ENCODE data around the gene MED15. TPM values are rescaled to one million over a fixed set of nuclear protein-coding genes. Genes with fewer than 3 reads are reported as not detected.

MED15 gene
- total RNA-seq, 1 experiment from 2014 or later: 40.2 TPM

- peak overlapping the region; percentile 88 for H3K4me3 ChIP-seq
- peaks cover 43% of the 10 kb centered on the region for H3K36me3 ChIP-seq
- peak overlapping the region; percentile 98 for H3K27ac ChIP-seq
- H3K4me1 ChIP-seq (replicated peaks): peaks cover 43% of the 10 kb centered on the region
- H3K27me3 ChIP-seq (replicated peaks): no peaks in the 10 kb centered on the region
- peak; percentile 90 to 95 for DNase-seq (ENCODE audit: low read depth in 1 of 2, low spot score in 2 of 2)
- no peaks in the 10 kb centered on the region for H3K9me3 ChIP-seq (replicated peaks)
Observed at GRCh38 chr22:20509344-20510047, 2.1 kb downstream of the MED15 start.

GRCh38 chr22:20510811-20511577 is 3.6 kb downstream of the MED15 start:
- DNase-seq (ENCODE audit: low read depth in 1 of 2, low spot score in 2 of 2): no peak
- Histone ChIP-seq H3K36me3 (peaks cover 58% of the 10 kb centered on the region), H3K9me3 (replicated peaks) (no peaks in the 10 kb centered on the region), H3K4me3 (no peak overlapping the region), H3K27me3 (replicated peaks) (no peaks in the 10 kb centered on the region), H3K27ac (peak overlapping the region; percentile 98), H3K4me1 (replicated peaks) (peaks cover 53% of the 10 kb centered on the region)

GRCh38 chr22:20511578-20512229 is 4.3 kb downstream of the MED15 start:
- Histone ChIP-seq H3K27ac (no peak overlapping the region), H3K36me3 (peaks cover 63% of the 10 kb centered on the region), H3K9me3 (replicated peaks) (no peaks in the 10 kb centered on the region), H3K4me3 (no peak overlapping the region), H3K4me1 (replicated peaks) (peaks cover 53% of the 10 kb centered on the region), H3K27me3 (replicated peaks) (no peaks in the 10 kb centered on the region)
- no peak for DNase-seq (ENCODE audit: low read depth in 1 of 2, low spot score in 2 of 2)

DNA sequence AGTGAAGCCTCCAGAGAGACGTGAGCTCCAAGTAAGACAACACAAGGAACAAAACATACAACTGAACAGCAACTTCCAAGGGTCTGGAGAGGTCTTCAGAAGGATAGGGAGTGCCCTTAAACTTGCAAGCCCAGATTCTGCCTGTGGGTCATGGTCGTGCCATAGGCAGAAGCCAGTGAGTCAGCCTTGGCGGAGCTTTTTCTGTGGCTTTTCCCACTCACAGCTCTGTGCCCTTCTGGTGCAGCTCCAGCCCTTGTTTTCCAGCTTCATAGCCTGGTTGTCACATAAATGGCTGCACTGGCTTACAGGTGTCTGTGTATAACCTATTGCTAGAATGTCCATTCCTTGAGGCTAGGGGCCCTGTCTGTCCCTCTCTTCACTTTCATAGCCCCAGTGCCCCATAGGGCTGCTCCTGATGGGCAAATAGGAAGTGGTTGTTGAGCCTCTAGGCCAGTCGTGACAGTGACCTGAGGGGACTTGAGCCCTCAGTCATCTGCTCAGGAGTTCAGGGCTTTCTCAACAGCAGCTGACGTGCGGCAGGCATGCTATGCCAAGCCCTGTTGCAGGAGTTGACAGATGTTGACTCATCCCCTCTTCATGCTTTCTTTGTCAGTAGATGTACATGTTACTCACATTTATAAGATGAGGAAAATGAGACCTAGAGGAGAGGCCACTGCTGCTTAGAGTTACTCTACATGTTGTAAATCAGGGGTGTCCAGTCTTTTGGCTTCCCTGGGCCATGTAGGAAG is 7.4 kb downstream of the MED15 start:
- H3K9me3 ChIP-seq (replicated peaks): no peaks in the 10 kb centered on the region
- peaks cover 44% of the 10 kb centered on the region for H3K4me1 ChIP-seq (replicated peaks)
- peak overlapping the region; percentile 33 for H3K27ac ChIP-seq
- no peak overlapping the region for H3K4me3 ChIP-seq
- peak; percentile 58 to 73 for DNase-seq (ENCODE audit: low read depth in 1 of 2, low spot score in 2 of 2)
- no peaks in the 10 kb centered on the region for H3K27me3 ChIP-seq (replicated peaks)
- H3K36me3 ChIP-seq: peaks cover 75% of the 10 kb centered on the region

DNA sequence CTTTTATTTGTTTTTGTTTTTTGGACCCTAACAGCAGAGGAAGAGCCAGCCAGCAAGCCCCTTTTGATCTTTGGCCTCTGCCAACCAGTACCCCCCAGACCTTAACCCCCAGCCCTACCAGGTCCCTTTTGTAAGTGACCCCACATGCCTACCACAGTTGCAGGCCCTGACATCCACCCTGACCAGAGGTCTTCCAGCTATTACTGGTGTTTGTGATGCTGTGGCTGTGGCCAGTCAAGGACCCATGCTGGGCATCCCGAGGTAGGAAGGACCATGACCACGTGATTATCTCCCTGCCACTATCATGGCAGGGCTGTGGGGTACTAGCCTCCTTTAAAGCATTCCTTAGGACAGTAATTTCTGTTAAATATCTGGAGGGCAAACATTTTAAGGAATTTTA is 9.0 kb downstream of the MED15 start:
- peaks cover 72% of the 10 kb centered on the region for H3K36me3 ChIP-seq
- no peak overlapping the region for H3K27ac ChIP-seq
- DNase-seq (ENCODE audit: low read depth in 1 of 2, low spot score in 2 of 2): no peak
- no peak overlapping the region for H3K4me3 ChIP-seq
- H3K27me3 ChIP-seq (replicated peaks): no peaks in the 10 kb centered on the region
- H3K9me3 ChIP-seq (replicated peaks): no peaks in the 10 kb centered on the region
- peaks cover 36% of the 10 kb centered on the region for H3K4me1 ChIP-seq (replicated peaks)

DNA sequence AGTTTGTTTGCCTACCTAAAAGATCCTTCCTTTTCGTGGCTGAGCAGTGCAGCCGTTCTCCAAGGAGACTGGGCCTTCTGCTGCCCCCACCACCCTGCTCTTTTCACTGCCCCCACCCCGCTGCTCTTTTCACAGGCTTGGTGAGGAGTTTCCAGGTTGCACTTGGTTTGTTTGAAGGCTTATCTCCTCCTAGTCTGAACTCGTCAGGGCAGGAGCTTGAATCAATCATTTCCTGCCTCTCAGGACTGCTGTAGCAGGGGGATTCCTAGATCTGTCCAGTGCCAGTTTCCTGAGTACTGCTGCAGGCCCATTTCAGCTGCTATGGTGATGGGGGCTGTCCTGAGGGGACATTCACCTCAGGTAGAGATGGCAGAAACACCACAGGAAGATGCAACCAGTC is 10.0 kb downstream of the MED15 start:
- DNase-seq (ENCODE audit: low read depth in 1 of 2, low spot score in 2 of 2): no peak
- peaks cover 81% of the 10 kb centered on the region for H3K36me3 ChIP-seq
- peaks cover 36% of the 10 kb centered on the region for H3K4me1 ChIP-seq (replicated peaks)
- H3K4me3 ChIP-seq: no peak overlapping the region
- no peaks in the 10 kb centered on the region for H3K9me3 ChIP-seq (replicated peaks)
- no peak overlapping the region for H3K27ac ChIP-seq
- H3K27me3 ChIP-seq (replicated peaks): no peaks in the 10 kb centered on the region

GRCh38 chr22:20517841-20518592 is 10.6 kb downstream of the MED15 start:
- H3K9me3 ChIP-seq (replicated peaks): no peaks in the 10 kb centered on the region
- H3K4me1 ChIP-seq (replicated peaks): peaks cover 42% of the 10 kb centered on the region
- H3K27ac ChIP-seq: no peak overlapping the region
- no peaks in the 10 kb centered on the region for H3K27me3 ChIP-seq (replicated peaks)
- DNase-seq (ENCODE audit: low read depth in 1 of 2, low spot score in 2 of 2): no peak
- peaks cover 87% of the 10 kb centered on the region for H3K36me3 ChIP-seq
- H3K4me3 ChIP-seq: no peak overlapping the region

DNA sequence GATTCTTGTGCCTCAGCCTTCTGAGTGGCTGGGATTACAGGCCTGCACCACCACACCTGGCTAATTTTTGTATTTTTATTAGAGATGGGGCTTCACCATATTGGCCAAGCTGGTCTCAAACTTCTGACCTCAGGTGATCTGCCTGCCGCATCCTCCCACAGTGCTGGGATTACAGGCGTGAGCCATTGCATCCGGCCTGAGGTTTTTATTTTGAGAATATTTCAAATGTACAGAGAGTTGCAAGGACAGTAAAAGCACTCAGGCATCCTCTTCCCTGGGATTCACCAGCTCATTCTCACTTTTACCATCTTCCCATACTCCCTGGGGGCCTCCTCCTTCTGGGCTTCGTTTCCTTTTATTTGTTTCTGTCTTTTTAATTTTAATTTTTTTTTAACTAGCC is 12.1 kb downstream of the MED15 start:
- H3K36me3 ChIP-seq: peaks cover 81% of the 10 kb centered on the region
- DNase-seq (ENCODE audit: low read depth in 1 of 2, low spot score in 2 of 2): no peak
- no peak overlapping the region for H3K27ac ChIP-seq
- no peaks in the 10 kb centered on the region for H3K9me3 ChIP-seq (replicated peaks)
- no peak overlapping the region for H3K4me3 ChIP-seq
- H3K4me1 ChIP-seq (replicated peaks): peaks cover 45% of the 10 kb centered on the region
- no peaks in the 10 kb centered on the region for H3K27me3 ChIP-seq (replicated peaks)

DNA sequence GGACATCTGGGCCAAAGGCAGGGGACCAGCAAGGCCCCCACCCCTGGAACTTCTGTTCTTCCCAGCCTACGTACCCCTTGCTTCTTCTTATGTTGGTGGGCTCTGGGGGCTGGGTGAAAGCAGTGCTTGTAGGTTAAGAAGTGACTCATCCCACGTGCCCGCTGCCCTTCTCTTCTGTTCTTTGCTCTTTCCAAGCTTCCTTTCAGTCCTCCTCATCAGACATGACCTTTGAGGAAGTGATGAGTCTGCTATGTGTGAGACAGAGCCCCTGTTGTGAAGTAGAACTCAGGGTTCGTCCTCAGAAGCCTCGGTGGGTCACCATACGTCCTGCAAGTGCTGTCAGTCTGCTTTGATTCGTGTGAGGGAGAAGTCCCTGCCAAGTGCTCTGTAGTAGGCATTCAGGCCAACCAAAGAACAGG is 12.7 kb downstream of the MED15 start:
- Histone ChIP-seq H3K4me3 (no peak overlapping the region), H3K9me3 (replicated peaks) (no peaks in the 10 kb centered on the region), H3K27me3 (replicated peaks) (no peaks in the 10 kb centered on the region), H3K4me1 (replicated peaks) (peaks cover 40% of the 10 kb centered on the region), H3K27ac (no peak overlapping the region), H3K36me3 (peaks cover 76% of the 10 kb centered on the region)
- DNase-seq (ENCODE audit: low read depth in 1 of 2, low spot score in 2 of 2): no peak

- H3K4me1 ChIP-seq (replicated peaks): peaks cover 49% of the 10 kb centered on the region
- no peak overlapping the region for H3K27ac ChIP-seq
- no peak for DNase-seq (ENCODE audit: low read depth in 1 of 2, low spot score in 2 of 2)
- no peaks in the 10 kb centered on the region for H3K9me3 ChIP-seq (replicated peaks)
- no peaks in the 10 kb centered on the region for H3K27me3 ChIP-seq (replicated peaks)
- peaks cover 67% of the 10 kb centered on the region for H3K36me3 ChIP-seq
- H3K4me3 ChIP-seq: no peak overlapping the region
Observed at GRCh38 chr22:20522134-20523004, 15.0 kb downstream of the MED15 start.

GRCh38 chr22:20523086-20523983 is 15.9 kb downstream of the MED15 start:
- no peak overlapping the region for H3K4me3 ChIP-seq
- H3K27me3 ChIP-seq (replicated peaks): no peaks in the 10 kb centered on the region
- peaks cover 68% of the 10 kb centered on the region for H3K36me3 ChIP-seq
- peaks cover 57% of the 10 kb centered on the region for H3K4me1 ChIP-seq (replicated peaks)
- H3K9me3 ChIP-seq (replicated peaks): no peaks in the 10 kb centered on the region
- no peak for DNase-seq (ENCODE audit: low read depth in 1 of 2, low spot score in 2 of 2)
- no peak overlapping the region; the same call in 1 of the 2 replicates for H3K27ac ChIP-seq

Data from SJSA1 (cell line).